ENCODE results near the gene THSD7B.

GRCh38 chr2:136796339-136796738, 31.0 kb downstream of the THSD7B start:
- no peak for TF ChIP-seq CTCF (IDR thresholded peaks at IDR 0.05)
- TF ChIP-seq POLR2A (IDR thresholded peaks at IDR 0.05) = no peak

Measured in prostate gland (tissue), 2 donors.